Measurements from ENCODE around the gene TLR7.

TLR7 gene

DNA sequence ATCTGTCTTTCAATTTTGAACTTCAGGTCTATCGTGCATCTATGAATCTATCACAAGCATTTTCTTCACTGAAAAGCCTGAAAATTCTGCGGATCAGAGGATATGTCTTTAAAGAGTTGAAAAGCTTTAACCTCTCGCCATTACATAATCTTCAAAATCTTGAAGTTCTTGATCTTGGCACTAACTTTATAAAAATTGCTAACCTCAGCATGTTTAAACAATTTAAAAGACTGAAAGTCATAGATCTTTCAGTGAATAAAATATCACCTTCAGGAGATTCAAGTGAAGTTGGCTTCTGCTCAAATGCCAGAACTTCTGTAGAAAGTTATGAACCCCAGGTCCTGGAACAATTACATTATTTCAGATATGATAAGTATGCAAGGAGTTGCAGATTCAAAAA is 19.7 kb downstream of the TLR7 start:
- Histone ChIP-seq H3K36me3 (ENCODE audit: insufficient read depth, low read length) (no peaks in the 10 kb centered on the region), H3K27me3 (ENCODE audit: insufficient read depth, low read length, poor library complexity, severe bottlenecking) (no peaks in the 10 kb centered on the region), H3K4me3 (ENCODE audit: low read length, poor library complexity, severe bottlenecking) (no peak overlapping the region), H3K9me2 (replicated peaks; ENCODE audit: low read depth, low read length) (no peaks in the 10 kb centered on the region), H3F3A (ENCODE audit: low read depth) (no peaks in the 10 kb centered on the region), H3K9me3 (ENCODE audit: insufficient read depth, low read depth, low read length) (no peaks in the 10 kb centered on the region), H3K4me2 (ENCODE audit: low read depth, low read length, poor library complexity, severe bottlenecking) (no peak overlapping the region), H3K4me1 (ENCODE audit: insufficient read depth, low read length, poor library complexity, severe bottlenecking) (no peaks in the 10 kb centered on the region), H3K9ac (ENCODE audit: low read depth, low read length, poor library complexity, severe bottlenecking) (no peak overlapping the region), H3K79me2 (ENCODE audit: insufficient read depth, low read length) (no peaks in the 10 kb centered on the region), H2AFZ (ENCODE audit: low read length) (no peak overlapping the region), H4K20me1 (ENCODE audit: insufficient read depth, low read length, poor library complexity, severe bottlenecking) (no peaks in the 10 kb centered on the region)
- no peak for TF ChIP-seq EZH2phosphoT487 (IDR thresholded peaks at IDR 0.05; ENCODE audit: borderline replicate concordance)
- TF ChIP-seq, protein P1, sequence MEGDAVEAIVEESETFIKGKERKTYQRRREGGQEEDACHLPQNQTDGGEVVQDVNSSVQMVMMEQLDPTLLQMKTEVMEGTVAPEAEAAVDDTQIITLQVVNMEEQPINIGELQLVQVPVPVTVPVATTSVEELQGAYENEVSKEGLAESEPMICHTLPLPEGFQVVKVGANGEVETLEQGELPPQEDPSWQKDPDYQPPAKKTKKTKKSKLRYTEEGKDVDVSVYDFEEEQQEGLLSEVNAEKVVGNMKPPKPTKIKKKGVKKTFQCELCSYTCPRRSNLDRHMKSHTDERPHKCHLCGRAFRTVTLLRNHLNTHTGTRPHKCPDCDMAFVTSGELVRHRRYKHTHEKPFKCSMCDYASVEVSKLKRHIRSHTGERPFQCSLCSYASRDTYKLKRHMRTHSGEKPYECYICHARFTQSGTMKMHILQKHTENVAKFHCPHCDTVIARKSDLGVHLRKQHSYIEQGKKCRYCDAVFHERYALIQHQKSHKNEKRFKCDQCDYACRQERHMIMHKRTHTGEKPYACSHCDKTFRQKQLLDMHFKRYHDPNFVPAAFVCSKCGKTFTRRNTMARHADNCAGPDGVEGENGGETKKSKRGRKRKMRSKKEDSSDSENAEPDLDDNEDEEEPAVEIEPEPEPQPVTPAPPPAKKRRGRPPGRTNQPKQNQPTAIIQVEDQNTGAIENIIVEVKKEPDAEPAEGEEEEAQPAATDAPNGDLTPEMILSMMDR (conservative IDR thresholded peaks at IDR 0.05; ENCODE audit: low read length) = no peak

DNA sequence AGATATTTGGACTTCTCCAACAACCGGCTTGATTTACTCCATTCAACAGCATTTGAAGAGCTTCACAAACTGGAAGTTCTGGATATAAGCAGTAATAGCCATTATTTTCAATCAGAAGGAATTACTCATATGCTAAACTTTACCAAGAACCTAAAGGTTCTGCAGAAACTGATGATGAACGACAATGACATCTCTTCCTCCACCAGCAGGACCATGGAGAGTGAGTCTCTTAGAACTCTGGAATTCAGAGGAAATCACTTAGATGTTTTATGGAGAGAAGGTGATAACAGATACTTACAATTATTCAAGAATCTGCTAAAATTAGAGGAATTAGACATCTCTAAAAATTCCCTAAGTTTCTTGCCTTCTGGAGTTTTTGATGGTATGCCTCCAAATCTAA is 20.3 kb downstream of the TLR7 start:
- Histone ChIP-seq H3K79me2 (ENCODE audit: insufficient read depth, low read length) (no peaks in the 10 kb centered on the region), H3K4me3 (ENCODE audit: low read length, poor library complexity, severe bottlenecking) (no peak overlapping the region), H4K20me1 (ENCODE audit: insufficient read depth, low read length, poor library complexity, severe bottlenecking) (no peaks in the 10 kb centered on the region), H2AFZ (ENCODE audit: low read length) (no peak overlapping the region), H3K36me3 (ENCODE audit: insufficient read depth, low read length) (no peaks in the 10 kb centered on the region), H3K4me2 (ENCODE audit: low read depth, low read length, poor library complexity, severe bottlenecking) (no peak overlapping the region), H3K27me3 (ENCODE audit: insufficient read depth, low read length, poor library complexity, severe bottlenecking) (no peaks in the 10 kb centered on the region), H3K4me1 (ENCODE audit: insufficient read depth, low read length, poor library complexity, severe bottlenecking) (no peaks in the 10 kb centered on the region), H3F3A (ENCODE audit: low read depth) (no peaks in the 10 kb centered on the region), H3K9me3 (ENCODE audit: insufficient read depth, low read depth, low read length) (no peaks in the 10 kb centered on the region), H3K9ac (ENCODE audit: low read depth, low read length, poor library complexity, severe bottlenecking) (no peak overlapping the region), H3K9me2 (replicated peaks; ENCODE audit: low read depth, low read length) (no peaks in the 10 kb centered on the region)
- TF ChIP-seq, protein P1 (conservative IDR thresholded peaks at IDR 0.05; ENCODE audit: low read length) = no peak
- no peak for TF ChIP-seq EZH2phosphoT487 (IDR thresholded peaks at IDR 0.05; ENCODE audit: borderline replicate concordance)

DNA sequence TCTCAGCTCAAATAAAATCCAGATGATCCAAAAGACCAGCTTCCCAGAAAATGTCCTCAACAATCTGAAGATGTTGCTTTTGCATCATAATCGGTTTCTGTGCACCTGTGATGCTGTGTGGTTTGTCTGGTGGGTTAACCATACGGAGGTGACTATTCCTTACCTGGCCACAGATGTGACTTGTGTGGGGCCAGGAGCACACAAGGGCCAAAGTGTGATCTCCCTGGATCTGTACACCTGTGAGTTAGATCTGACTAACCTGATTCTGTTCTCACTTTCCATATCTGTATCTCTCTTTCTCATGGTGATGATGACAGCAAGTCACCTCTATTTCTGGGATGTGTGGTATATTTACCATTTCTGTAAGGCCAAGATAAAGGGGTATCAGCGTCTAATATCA is 20.9 kb downstream of the TLR7 start:
- Histone ChIP-seq H2AFZ (ENCODE audit: low read length) (no peak overlapping the region), H3K79me2 (ENCODE audit: insufficient read depth, low read length) (no peaks in the 10 kb centered on the region), H3K9ac (ENCODE audit: low read depth, low read length, poor library complexity, severe bottlenecking) (no peak overlapping the region), H3K9me2 (replicated peaks; ENCODE audit: low read depth, low read length) (no peaks in the 10 kb centered on the region), H3K9me3 (ENCODE audit: insufficient read depth, low read depth, low read length) (no peaks in the 10 kb centered on the region), H3K4me3 (ENCODE audit: low read length, poor library complexity, severe bottlenecking) (no peak overlapping the region), H3K4me1 (ENCODE audit: insufficient read depth, low read length, poor library complexity, severe bottlenecking) (no peaks in the 10 kb centered on the region), H3F3A (ENCODE audit: low read depth) (no peaks in the 10 kb centered on the region), H3K4me2 (ENCODE audit: low read depth, low read length, poor library complexity, severe bottlenecking) (no peak overlapping the region), H3K27me3 (ENCODE audit: insufficient read depth, low read length, poor library complexity, severe bottlenecking) (no peaks in the 10 kb centered on the region), H4K20me1 (ENCODE audit: insufficient read depth, low read length, poor library complexity, severe bottlenecking) (no peaks in the 10 kb centered on the region), H3K36me3 (ENCODE audit: insufficient read depth, low read length) (no peaks in the 10 kb centered on the region)
- TF ChIP-seq, protein P1 (conservative IDR thresholded peaks at IDR 0.05; ENCODE audit: low read length) = no peak
- TF ChIP-seq EZH2phosphoT487 (IDR thresholded peaks at IDR 0.05; ENCODE audit: borderline replicate concordance) = no peak

Data from Loucy (cell line).